ENCODE results near the gene CNTNAP4.

DNA sequence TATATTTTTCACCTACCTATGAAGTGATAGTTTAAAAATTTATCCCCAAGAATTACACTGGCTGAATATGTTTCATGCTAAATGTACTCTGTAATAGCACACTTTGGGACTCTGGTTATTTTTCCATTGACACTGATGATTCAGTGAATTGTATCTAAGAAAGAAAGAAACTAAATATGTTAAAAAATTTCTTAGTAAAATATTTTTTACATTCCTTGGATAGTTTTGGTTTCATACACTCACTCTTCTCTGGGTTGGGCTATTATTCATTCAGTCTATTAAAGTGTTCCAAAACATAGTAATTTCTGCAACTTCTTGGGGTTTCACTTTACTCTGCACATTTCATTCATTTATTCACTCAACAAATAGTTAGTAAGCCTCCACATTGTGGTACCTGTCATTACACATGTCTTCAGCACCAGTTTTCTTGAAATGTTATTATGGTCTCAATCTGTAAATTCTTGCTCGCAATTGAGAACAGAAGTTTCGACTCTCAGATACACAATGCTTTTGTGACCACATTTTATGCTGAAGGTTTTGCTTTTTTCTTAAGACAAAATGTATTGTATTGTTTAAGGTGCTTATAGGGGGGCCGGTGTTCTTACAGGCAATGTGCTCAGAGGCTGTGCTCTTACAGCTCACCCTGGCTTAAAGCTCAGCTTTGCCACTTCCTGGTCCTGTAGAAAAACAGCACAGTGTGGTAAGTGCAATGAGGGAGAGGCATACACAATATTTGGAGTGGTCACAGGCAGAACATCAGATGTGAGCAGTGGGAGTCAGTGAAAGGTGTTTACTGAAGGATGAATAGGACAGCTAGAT, 17.4 kb downstream of the CNTNAP4 start:
- TF ChIP-seq EZH2 (IDR thresholded peaks at IDR 0.05; ENCODE audit: borderline replicate concordance, insufficient read depth, low read length, poor library complexity, severe bottlenecking) (no peak), RAD21 (conservative IDR thresholded peaks at IDR 0.05) (no peak), REST (IDR thresholded peaks at IDR 0.05; ENCODE audit: borderline replicate concordance) (no peak), CTCF (IDR thresholded peaks at IDR 0.05; ENCODE audit: poor library complexity, severe bottlenecking) (no peak), TAF1 (IDR thresholded peaks at IDR 0.05; ENCODE audit: low read depth) (no peak), EP300 (conservative IDR thresholded peaks at IDR 0.05; ENCODE audit: poor library complexity, severe bottlenecking) (no peak), POLR2AphosphoS5 (IDR thresholded peaks at IDR 0.05) (no peak), MXI1 (conservative IDR thresholded peaks at IDR 0.05; ENCODE audit: poor library complexity, severe bottlenecking) (no peak)

All from neural cell (in vitro differentiated cells).